GM18909 (cell line): ENCODE results near the gene STMP1.
A peak's percentile ranks its signal among the peaks of the same experiment; 100 is the strongest.
"Not testable (repeated sequence)": the region's sequence is repeated elsewhere in the genome, so short reads cannot be mapped to it uniquely, and the experiment has no call there.

Experiments
- ATAC-seq: cut with Tn5 transposase; IDR thresholded peaks from one replicate; pipeline ENCODE4 v1.9.1; 2021; ENCODE audit warnings: mild to moderate bottlenecking; ENCODE audit not compliant: unreplicated experiment, poor library complexity

STMP1 gene

GRCh38 chr7:135662123-135662372 is 266 bp upstream of the STMP1 start:
- peak; percentile 23 for ATAC-seq

DNA sequence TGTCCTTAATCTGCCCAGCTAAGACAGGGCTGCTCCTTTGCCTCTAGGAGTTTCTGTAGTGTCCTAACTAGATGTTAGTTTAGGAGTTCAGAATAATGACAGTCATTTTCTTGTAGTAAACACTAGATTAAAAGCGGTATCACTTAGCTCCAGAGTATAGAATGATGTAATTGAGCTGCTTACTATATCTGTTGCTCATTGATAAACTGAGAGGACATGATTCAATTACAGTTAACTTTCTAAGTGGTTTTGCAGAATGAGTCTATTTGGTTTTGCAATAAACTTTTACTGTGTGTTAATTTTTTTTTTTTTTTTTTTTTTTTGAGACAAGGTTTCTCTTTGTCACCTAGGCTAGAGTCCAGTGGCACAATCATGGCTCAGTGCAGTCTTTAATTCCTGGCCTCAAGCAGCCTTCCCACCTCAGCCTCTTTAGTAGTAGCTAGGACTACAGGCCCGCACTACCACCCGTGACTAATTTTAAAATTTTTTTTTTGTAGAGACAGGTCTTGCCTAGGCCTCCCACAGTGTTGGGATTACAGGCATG is 1.8 kb downstream of the STMP1 start:
- ATAC-seq = no peak

DNA sequence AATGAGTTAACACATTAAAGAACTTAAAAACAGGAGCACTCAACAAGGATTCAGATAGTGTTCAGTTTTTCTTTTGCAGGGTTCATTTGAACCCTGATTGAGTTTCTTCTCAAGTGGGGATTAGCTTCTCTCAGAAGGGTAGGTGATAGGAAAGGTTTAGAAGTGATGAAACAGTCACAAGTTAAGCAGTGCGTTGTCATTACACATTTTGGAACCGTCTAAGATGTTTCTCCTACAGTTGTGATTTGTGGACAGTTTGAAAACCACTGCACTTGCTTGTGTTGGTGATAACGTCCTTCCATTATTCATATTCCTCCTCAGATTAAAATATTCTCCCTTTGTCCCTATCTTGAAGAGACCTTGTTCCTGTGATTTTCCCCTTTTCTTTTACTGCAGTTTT is 2.7 kb downstream of the STMP1 start:
- ATAC-seq = no peak

GRCh38 chr7:135666156-135666555 is 3.8 kb downstream of the STMP1 start:
- no peak for ATAC-seq

DNA sequence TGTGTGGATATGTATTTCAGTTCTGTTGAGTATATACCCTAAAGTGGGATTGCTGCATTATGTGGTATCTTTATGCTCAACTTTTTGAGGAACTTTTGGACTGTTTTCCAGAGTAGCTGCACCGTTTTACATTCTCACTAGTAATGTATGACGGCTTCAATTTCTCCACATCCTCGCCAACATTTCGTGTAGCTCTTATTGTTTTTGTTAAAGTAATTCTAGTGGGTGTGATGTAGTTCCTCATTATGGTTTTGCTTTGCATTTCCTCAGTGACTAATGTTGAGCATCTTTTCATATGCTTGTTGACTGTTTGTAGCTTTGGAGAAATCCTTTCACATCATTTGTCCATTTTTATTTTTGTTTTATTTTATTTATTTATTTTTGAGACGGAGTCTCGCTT is 4.5 kb downstream of the STMP1 start:
- ATAC-seq = no peak

GRCh38 chr7:135667626-135668025 is 5.3 kb downstream of the STMP1 start:
- ATAC-seq = not testable (repeated sequence)

DNA sequence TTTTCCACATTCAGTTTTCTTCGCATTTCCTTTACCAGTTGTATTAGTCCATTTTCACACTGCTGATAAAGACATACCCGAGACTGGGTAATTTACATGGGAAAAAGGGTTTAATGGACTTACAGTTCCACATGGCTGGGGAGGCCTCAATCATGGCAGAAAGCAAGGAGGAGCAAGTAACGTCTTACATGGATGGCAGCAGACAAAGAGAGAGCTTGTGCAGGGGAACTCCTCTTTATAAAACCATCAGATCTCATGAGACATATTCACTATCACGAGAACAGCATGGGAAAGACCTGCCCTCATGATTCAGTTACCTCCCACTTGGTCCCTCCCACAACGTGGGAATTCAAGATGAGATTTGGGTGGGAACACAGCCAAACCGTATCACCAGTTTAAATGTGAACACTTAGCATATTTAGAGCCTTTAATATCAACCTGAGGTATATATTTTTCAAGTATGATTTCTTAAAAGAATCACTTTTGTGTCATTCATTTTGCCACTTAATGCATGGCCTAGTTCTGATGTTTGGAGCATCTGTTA is 6.6 kb downstream of the STMP1 start:
- not testable (repeated sequence) for ATAC-seq

DNA sequence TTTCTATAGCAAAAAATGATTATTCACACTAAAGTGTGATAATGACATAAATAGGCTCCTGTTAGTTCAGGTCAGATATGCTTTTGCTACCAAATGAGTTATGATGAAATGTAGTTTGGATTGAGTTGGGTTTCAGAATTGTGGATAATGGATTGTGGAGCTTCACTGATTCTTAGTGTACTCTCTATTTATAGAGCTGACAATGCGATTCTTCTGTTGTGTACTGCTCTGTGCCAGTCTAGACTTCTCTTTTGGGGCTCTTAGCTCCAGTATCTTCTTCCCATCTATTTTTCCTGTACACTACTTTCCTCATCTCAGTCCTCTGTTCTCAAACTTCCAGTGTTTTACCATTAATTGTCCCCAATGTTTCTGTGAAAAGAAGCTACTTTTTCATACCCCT is 7.5 kb downstream of the STMP1 start:
- no peak for ATAC-seq

DNA sequence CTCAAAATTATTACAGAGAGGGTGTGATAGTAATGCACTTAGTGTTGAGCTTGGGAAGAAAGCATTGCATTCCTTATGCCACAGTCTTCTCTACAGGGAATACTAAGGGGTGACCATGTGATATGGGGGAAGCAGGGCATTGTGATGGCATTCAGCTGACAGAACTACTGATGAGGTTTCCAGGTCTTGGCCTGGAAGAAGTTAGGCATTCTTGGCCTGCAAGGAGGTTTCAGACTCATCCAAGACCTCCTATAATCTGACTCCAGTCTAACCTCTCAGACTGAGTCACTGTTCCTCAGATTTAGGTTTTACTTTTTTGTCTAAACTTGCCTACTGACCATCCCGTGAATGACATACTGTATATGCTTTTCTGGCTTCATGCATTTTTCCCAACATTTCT is 7.9 kb downstream of the STMP1 start:
- ATAC-seq = no peak

GRCh38 chr7:135672560-135673359 is 10.4 kb downstream of the STMP1 start:
- peak; percentile 91 for ATAC-seq

DNA sequence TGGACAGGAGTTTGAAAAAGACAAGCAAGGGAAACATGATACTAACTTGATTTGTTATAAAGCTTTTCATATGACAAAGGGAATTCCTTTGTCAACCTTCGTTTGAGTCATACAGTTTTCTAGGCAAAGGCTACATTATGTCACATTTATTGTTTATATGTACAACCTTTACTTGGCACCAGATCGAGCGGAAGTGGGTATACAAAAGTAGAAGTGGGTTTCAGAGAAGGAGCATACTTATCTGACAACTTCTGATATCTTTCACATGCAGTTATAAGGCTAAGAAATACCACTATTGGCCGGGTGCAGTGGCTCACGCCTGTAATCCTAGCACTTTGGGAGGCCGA is 11.0 kb downstream of the STMP1 start:
- no peak for ATAC-seq

- ATAC-seq = no peak
These were observed 16.6 kb downstream of the STMP1 start for GRCh38 chr7:135678612-135679575.

DNA sequence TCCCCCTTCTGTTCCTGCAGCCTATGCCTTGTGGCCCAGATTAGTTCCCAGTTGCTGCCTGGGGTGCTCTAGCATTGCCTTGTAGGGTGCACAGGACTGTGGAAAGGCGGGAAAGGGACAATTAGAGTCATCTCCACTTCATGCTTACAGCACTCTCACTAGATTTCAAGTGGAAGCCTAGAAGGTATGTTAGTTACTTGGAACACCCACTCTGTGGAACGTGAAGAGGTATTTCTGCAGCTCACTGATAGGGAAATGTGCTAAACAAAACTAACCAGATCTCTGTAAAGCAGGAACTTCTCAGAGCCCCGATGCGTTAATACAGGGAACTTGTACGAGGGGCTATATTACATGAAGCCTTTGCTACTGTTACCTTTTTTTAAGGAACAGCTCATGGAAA is 19.4 kb downstream of the STMP1 start:
- no peak for ATAC-seq

DNA sequence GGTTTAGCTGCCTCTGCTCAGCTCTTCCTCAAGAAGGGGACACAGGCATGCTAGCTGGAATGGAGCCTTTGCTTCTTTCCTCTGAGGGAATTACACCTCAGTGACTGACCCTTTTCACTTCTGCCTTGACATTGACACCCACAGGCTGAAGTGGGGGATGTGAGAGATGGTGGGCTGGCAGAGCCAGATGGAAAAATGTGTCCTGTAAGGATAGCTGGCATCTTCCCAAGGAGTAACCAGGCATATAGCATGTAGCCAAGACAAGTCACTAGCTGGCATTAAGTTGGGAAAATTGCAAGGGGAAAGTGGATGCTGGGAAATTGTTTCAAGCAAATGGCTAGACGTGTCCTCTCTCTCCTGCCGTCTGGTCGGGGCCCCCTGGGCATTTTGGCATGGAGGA is 19.9 kb downstream of the STMP1 start:
- no peak for ATAC-seq

GRCh38 chr7:135683609-135684008 is 21.3 kb downstream of the STMP1 start:
- no peak for ATAC-seq

DNA sequence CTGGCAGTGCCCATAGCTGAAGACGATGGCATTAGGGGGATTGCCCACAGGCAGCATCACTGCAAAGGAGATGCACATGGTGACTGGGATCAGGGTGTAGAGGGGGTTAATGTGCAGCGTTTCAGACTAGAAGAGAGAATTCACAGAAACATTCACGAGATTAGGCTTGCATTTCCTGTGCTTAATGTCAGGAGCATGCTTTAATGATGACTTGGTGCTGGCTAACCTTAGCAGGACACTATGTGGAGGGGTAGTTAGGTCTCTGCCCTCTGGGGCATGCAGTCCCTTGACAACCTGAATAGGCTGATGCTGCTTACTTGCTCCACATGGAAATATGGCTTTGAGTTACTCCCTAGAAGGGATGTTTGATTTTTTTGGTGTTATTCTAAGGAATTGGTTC is 21.8 kb downstream of the STMP1 start:
- ATAC-seq = no peak

DNA sequence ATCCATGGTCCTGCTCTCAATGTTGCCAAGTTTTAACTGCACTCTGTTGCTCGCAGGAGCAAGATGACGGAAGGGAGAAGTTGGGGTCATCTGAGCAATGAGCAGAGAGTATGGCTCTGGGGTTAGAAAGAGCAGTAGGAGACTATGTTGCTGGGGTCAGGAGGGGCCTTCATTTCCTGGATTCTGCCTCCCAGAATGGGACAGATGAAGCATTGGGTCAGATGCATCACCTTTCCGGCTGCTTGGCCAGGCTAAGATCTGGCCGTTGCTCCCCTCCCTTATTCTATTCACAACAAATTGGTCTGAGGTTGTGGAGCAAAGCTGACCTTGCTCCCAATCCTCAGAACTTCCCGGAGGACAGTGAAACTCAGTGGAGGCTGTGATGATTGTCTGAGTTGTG is 22.4 kb downstream of the STMP1 start:
- no peak for ATAC-seq

GRCh38 chr7:135685306-135686084 is 23.2 kb downstream of the STMP1 start:
- ATAC-seq = no peak

DNA sequence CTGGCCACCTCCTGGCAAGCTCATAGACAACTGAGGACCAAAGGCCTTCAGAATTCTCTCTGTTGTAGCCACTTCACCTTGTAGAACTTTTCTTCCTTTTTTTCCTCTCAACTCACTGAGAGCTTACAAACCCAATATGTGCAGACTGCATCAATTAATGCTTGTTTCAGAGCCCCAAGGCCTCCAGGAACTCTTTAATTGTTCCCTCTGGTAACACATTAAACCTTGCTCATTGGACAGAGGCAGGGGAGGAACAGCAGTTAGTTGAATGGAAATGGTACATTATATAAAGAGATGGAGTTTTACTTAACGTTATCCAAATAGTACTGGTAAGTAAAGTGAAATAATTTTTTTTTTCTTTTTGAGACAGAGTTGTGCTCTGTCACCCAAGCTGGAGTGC is 25.2 kb downstream of the STMP1 start:
- no peak for ATAC-seq

- ATAC-seq = no peak
These were observed 28.3 kb downstream of the STMP1 start for GRCh38 chr7:135690566-135690965.
